HCT116 (cell line): ENCODE data around the gene ZNF793. TPM values are rescaled to one million over a fixed set of nuclear protein-coding genes. Genes with fewer than 3 reads are reported as not detected.

ENCODE experiments used
- ATAC-seq: fragments of 200-7000 bp; cut with Tn5 transposase; 2 replicates; pipeline ENCODE4 v1.9.1; 2020; ENCODE audit warnings: mild to moderate bottlenecking, moderate library complexity
- BruUV-seq: library from RNA; stranded (reverse); fragments of 400-500 nt; replicated peaks from 2 replicates; lab custom pipeline; 2021; lab: Mats Ljungman, UMichigan
- CTCF ChIA-PET: fragments of 300-600 bp; sonication (Branson Sonifier 250); formaldehyde crosslinking; loops from one replicate; lab custom pipeline; 2021; ENCODE audit warnings: antibody characterized with exemption; lab: Charles Lee
- POLR2A ChIA-PET: fragments of 300-600, 350-600 bp; sonication (Branson Sonifier 250); formaldehyde crosslinking; loops from one replicate; lab custom pipeline; 2021; ENCODE audit warnings: antibody characterized with exemption; lab: Charles Lee
- RAD21 ChIA-PET, 2 experiments: fragments of 300-600 bp; sonication (Branson Sonifier 250); formaldehyde crosslinking; loops; one replicate each; lab custom pipeline; 2023; ENCODE audit warnings: low total read pairs in 2 of 2; ENCODE audit not compliant: uncharacterized antibody in 2 of 2, unreplicated experiment in 2 of 2, low non-redundant PET in 1 of 2; lab: Charles Lee
- DNase-seq: peaks from one replicate; pipeline ENCODE4 v3.0.0-alpha.2; 2010; ENCODE audit warnings: low read depth, low spot score
- H2AFZ ChIP-seq: fragments of 200-600 bp; shearing (Covaris generic), sonication (generic); 2 replicates; pipeline ENCODE4 v1.6.1; 2017; ENCODE audit warnings: low read depth, mixed run types, mixed read lengths, antibody characterized with exemption, low read length; ENCODE audit not compliant: poor library complexity, severe bottlenecking
- H3K27ac ChIP-seq: 2 replicates; pipeline ENCODE4 v1.5.1; 2012; ENCODE audit warnings: low read depth, low read length
- H3K27me3 ChIP-seq: fragments of 200-600 bp; sonication (generic); 2 replicates; pipeline ENCODE4 v1.6.1; 2016; ENCODE audit warnings: mixed run types, low read length, mixed read lengths; ENCODE audit not compliant: insufficient read depth
- H3K36me3 ChIP-seq, 2 experiments: fragments of 200-500 bp in 1 of 2; fragments of 200-600 bp in 1 of 2; sonication (Bioruptor generic) in 1 of 2; sonication (generic) in 1 of 2; 2 replicates each; pipeline versions ENCODE4 v1.5.1 to v1.6.1; 2014 to 2016; ENCODE audit warnings: low read length in 2 of 2, inconsistent platforms in 1 of 2, mixed read lengths in 1 of 2, mixed run types in 1 of 2; ENCODE audit not compliant: insufficient read depth in 2 of 2, control insufficient read depth in 1 of 2
- H3K4me1 ChIP-seq, 2 experiments: fragments of 200-600 bp in 1 of 2; sonication (generic) in 1 of 2; 2 replicates each; pipeline versions ENCODE4 v1.5.1 to v1.6.1; 2012 to 2017; ENCODE audit warnings: low read length in 2 of 2, inconsistent platforms in 1 of 2, mild to moderate bottlenecking in 1 of 2, mixed read lengths in 1 of 2, mixed run types in 1 of 2, moderate library complexity in 1 of 2; ENCODE audit not compliant: insufficient read depth in 2 of 2, control insufficient read depth in 1 of 2
- H3K4me2 ChIP-seq: fragments of 200-600 bp; sonication (generic); 2 replicates; pipeline ENCODE4 v1.6.1; 2017; ENCODE audit warnings: mixed run types, low read length, mixed read lengths
- H3K4me3 ChIP-seq, 2 experiments: fragments of 200-600 bp in 1 of 2; sonication (generic) in 1 of 2; replicated peaks in 1 of 2; 2 replicates each; pipeline ENCODE4 v1.5.1; 2011 to 2016; ENCODE audit warnings: low read length in 2 of 2, control low read depth in 1 of 2, low read depth in 1 of 2, mild to moderate bottlenecking in 1 of 2, mixed read lengths in 1 of 2, mixed run types in 1 of 2
- H3K79me2 ChIP-seq: fragments of 200-600 bp; sonication (generic); 2 replicates; pipeline ENCODE4 v1.6.1; 2017; ENCODE audit warnings: mild to moderate bottlenecking, mixed run types, low read length, moderate library complexity, mixed read lengths; ENCODE audit not compliant: insufficient read depth
- H3K9ac ChIP-seq: fragments of 200-600 bp; sonication (generic); 2 replicates; pipeline ENCODE4 v1.6.1; 2016; ENCODE audit warnings: low read length, mixed read lengths
- H3K9me2 ChIP-seq: fragments of 200-600 bp; sonication (generic), shearing (Covaris generic); 2 replicates; pipeline ENCODE4 v1.6.1; 2017; ENCODE audit warnings: mixed run types, mild to moderate bottlenecking, moderate library complexity; ENCODE audit not compliant: insufficient read depth
- H3K9me3 ChIP-seq, 2 experiments: fragments of 200-500 bp in 1 of 2; fragments of 200-600 bp in 1 of 2; sonication (Bioruptor generic) in 1 of 2; sonication (generic) in 1 of 2; 2 replicates each; pipeline ENCODE4 v1.6.1; 2014 to 2017; ENCODE audit warnings: low read length in 2 of 2, mixed read lengths in 2 of 2, inconsistent platforms in 1 of 2, low read depth in 1 of 2, mild to moderate bottlenecking in 1 of 2, mixed run types in 1 of 2, moderate library complexity in 1 of 2; ENCODE audit not compliant: control insufficient read depth in 1 of 2, insufficient read depth in 1 of 2
- H4K20me1 ChIP-seq: fragments of 200-600 bp; sonication (generic), shearing (Covaris generic); 2 replicates; pipeline ENCODE4 v1.6.1; 2017; ENCODE audit warnings: mixed run types, mild to moderate bottlenecking, moderate library complexity; ENCODE audit not compliant: insufficient read depth
- ATF3 ChIP-seq: IDR thresholded peaks from 2 replicates; pipeline ENCODE4 v1.6.1; 2012
- CBX3 ChIP-seq: IDR thresholded peaks from 2 replicates; pipeline ENCODE4 v1.6.1; 2012; ENCODE audit warnings: low read depth
- CEBPB ChIP-seq: IDR thresholded peaks from 2 replicates; pipeline ENCODE4 v1.6.1; 2012; ENCODE audit warnings: low read depth
- CTCF ChIP-seq, 3 experiments: fragments of 200-600 bp in 1 of 3; sonication (generic) in 1 of 3; IDR thresholded peaks in 2 of 3; conservative IDR thresholded peaks in 1 of 3; 2 replicates each; pipeline ENCODE4 v1.5.1; 2012 to 2017; ENCODE audit warnings: low read depth in 2 of 3, low read length in 2 of 3, antibody characterized with exemption in 1 of 3, borderline replicate concordance in 1 of 3, control low read depth in 1 of 3, mild to moderate bottlenecking in 1 of 3, mixed read lengths in 1 of 3, mixed run types in 1 of 3, moderate library complexity in 1 of 3; ENCODE audit not compliant: insufficient read depth in 1 of 3
- ELF1 ChIP-seq: IDR thresholded peaks from 2 replicates; pipeline ENCODE4 v1.6.1; 2012; ENCODE audit warnings: low read depth, borderline replicate concordance
- EZH2 ChIP-seq: fragments of 200-600 bp; sonication (generic); IDR thresholded peaks from 2 replicates; pipeline ENCODE4 v1.6.1; 2017; ENCODE audit warnings: antibody characterized with exemption, mixed run types
- MAX ChIP-seq: IDR thresholded peaks from 2 replicates; pipeline ENCODE4 v1.6.1; 2012
- POLR2A ChIP-seq: IDR thresholded peaks from 2 replicates; pipeline ENCODE4 v1.7.0; 2011; ENCODE audit warnings: borderline replicate concordance; ENCODE audit not compliant: insufficient read depth, insufficient read length; ENCODE audit errors: extremely low read depth
- RAD21 ChIP-seq: IDR thresholded peaks from 2 replicates; pipeline ENCODE4 v1.6.1; 2012; ENCODE audit warnings: low read depth, mild to moderate bottlenecking
- SRF ChIP-seq: IDR thresholded peaks from 2 replicates; pipeline ENCODE4 v1.6.1; 2012; ENCODE audit warnings: low read depth
- TCF7L2 ChIP-seq: IDR thresholded peaks from 2 replicates; pipeline ENCODE4 v1.7.0; 2011; ENCODE audit warnings: borderline replicate concordance, inconsistent platforms; ENCODE audit not compliant: insufficient read depth, insufficient read length; ENCODE audit errors: extremely low read depth
- ZNF274 ChIP-seq: fragments of 200-500 bp; sonication (Bioruptor generic); IDR thresholded peaks from 2 replicates; pipeline ENCODE4 v1.6.1; 2014; ENCODE audit warnings: mild to moderate bottlenecking, low read depth, low read length, inconsistent platforms
- intact Hi-C: fragments of 100-400 bp; cut with micrococcal nuclease; formaldehyde crosslinking; loops from 2 replicates; pipeline ENCODE4 v1.10.0; 2022
- total RNA-seq: library from RNA; stranded (reverse); gene quantifications from one replicate; pipeline ENCODE4 v1.2.1, GENCODE V29; 2021; ENCODE audit not compliant: unreplicated experiment

The ZNF793 gene
- total RNA-seq, 1 experiment from 2014 or later, result not detected

- Histone ChIP-seq H3K27me3 (no peaks in the 10 kb centered on the region), H3K4me3 (no peak overlapping the region), H3K79me2 (no peaks in the 10 kb centered on the region), H2AFZ (no peak overlapping the region), H3K9me2 (no peaks in the 10 kb centered on the region), H3K36me3 (no peaks in the 10 kb centered on the region; a peak in 1 of 4 replicates), H3K4me2 (no peak overlapping the region), H3K9ac (no peak overlapping the region), H3K27ac (no peak overlapping the region), H3K9me3 (peaks cover 8 to 15% of the 10 kb centered on the region in 2 experiments; a peak in 2 of 4 replicates), H3K4me1 (no peaks in the 10 kb centered on the region), H4K20me1 (no peaks in the 10 kb centered on the region)
- POLR2A ChIA-PET, result no interaction called here
- RAD21 ChIA-PET, result no interaction called here
- no peak for ATAC-seq
- no peak for DNase-seq
- CTCF ChIA-PET, result no interaction called here
- TF ChIP-seq CTCF (IDR thresholded peaks at IDR 0.05 in 2 of 3, conservative IDR thresholded peaks at IDR 0.05 in 1 of 3; ENCODE audit: borderline replicate concordance in 1 of 3, insufficient read depth in 1 of 3, low read depth in 2 of 3, low read length in 2 of 3) (no peak), ZNF274 (peak; percentile 22; the same call in 1 of the 2 replicates)
- intact Hi-C loops, result no loop called here
- no TSS peak for BruUV-seq
Observed at GRCh38 chr19:37537391-37537947, 30.7 kb downstream of the ZNF793 start.

GRCh38 chr19:37551129-37551993 lies 44.6 kb downstream of the ZNF793 start:
- BruUV-seq, result no TSS peak
- no peaks in the 10 kb centered on the region for H3K36me3 ChIP-seq
- H2AFZ ChIP-seq, result no peak overlapping the region
- CTCF ChIA-PET, result no interaction called here
- no peaks in the 10 kb centered on the region for H3K27me3 ChIP-seq
- intact Hi-C loops, result no loop called here
- ATAC-seq (no peak), DNase-seq (no peak)
- H4K20me1 ChIP-seq, result no peaks in the 10 kb centered on the region
- H3K4me2 ChIP-seq, result no peak overlapping the region
- H3K9me2 ChIP-seq, result no peaks in the 10 kb centered on the region
- H3K4me1 ChIP-seq, result no peaks in the 10 kb centered on the region
- RAD21 ChIA-PET, result no interaction called here
- no peaks in the 10 kb centered on the region for H3K79me2 ChIP-seq
- H3K27ac ChIP-seq, result no peak overlapping the region
- H3K4me3 ChIP-seq, result no peak overlapping the region
- H3K9me3 ChIP-seq, result peaks cover 9 to 28% of the 10 kb centered on the region in 2 experiments; a peak in 2 of 4 replicates
- POLR2A ChIA-PET, result no interaction called here
- no peak overlapping the region for H3K9ac ChIP-seq
- TF ChIP-seq ELF1 (no peak), ATF3 (no peak), CBX3 (no peak), CEBPB (no peak), RAD21 (no peak), MAX (no peak), CTCF (IDR thresholded peaks at IDR 0.05 in 2 of 3, conservative IDR thresholded peaks at IDR 0.05 in 1 of 3; ENCODE audit: borderline replicate concordance in 1 of 3, insufficient read depth in 1 of 3, low read depth in 2 of 3, low read length in 2 of 3) (no peak; a peak in 1 of 6 replicates), TCF7L2 (no peak), SRF (no peak), EZH2 (no peak), POLR2A (no peak)
